HG03139 (cell line): Measurements from ENCODE around the gene RASSF9.

ENCODE experiments used
- ATAC-seq: cut with Tn5 transposase; IDR thresholded peaks from one replicate; pipeline ENCODE4 v1.9.1; 2021; ENCODE audit not compliant: unreplicated experiment

The RASSF9 gene

GRCh38 chr12:85821759-85822158, 14.4 kb downstream of the RASSF9 start:
- no peak for ATAC-seq

- no peak for ATAC-seq
Measured at GRCh38 chr12:85821206-85821605, 15.0 kb downstream of the RASSF9 start.

GRCh38 chr12:85820101-85820500, 16.1 kb downstream of the RASSF9 start:
- no peak for ATAC-seq

- ATAC-seq: no peak
Measured at GRCh38 chr12:85814741-85815140, 21.5 kb downstream of the RASSF9 start.

GRCh38 chr12:85814071-85814470, 22.1 kb downstream of the RASSF9 start:
- ATAC-seq: no peak

GRCh38 chr12:85809500-85809899, 26.7 kb downstream of the RASSF9 start:
- ATAC-seq: no peak

GRCh38 chr12:85807730-85808129, 28.5 kb downstream of the RASSF9 start:
- ATAC-seq: no peak

GRCh38 chr12:85805654-85806053, 30.6 kb downstream of the RASSF9 start:
- no peak for ATAC-seq

- ATAC-seq: no peak
Measured at GRCh38 chr12:85804663-85805062, 31.5 kb downstream of the RASSF9 start.

- ATAC-seq: no peak
Measured at GRCh38 chr12:85803923-85804322, 32.3 kb downstream of the RASSF9 start.

GRCh38 chr12:85803231-85803630, 33.0 kb downstream of the RASSF9 start:
- no peak for ATAC-seq

- no peak for ATAC-seq
Measured at GRCh38 chr12:85798122-85798521, 38.1 kb downstream of the RASSF9 start.

GRCh38 chr12:85796001-85796400, 40.2 kb downstream of the RASSF9 start:
- ATAC-seq: no peak

GRCh38 chr12:85794531-85794930, 41.7 kb downstream of the RASSF9 start:
- ATAC-seq: no peak

GRCh38 chr12:85784096-85784720, 52.0 kb downstream of the RASSF9 start:
- no peak for ATAC-seq

- ATAC-seq: no peak
Measured at GRCh38 chr12:85782711-85783110, 53.5 kb downstream of the RASSF9 start.

- ATAC-seq: no peak
Measured at GRCh38 chr12:85781766-85782165, 54.4 kb downstream of the RASSF9 start.

GRCh38 chr12:85779768-85780167, 56.4 kb downstream of the RASSF9 start:
- ATAC-seq: no peak

- no peak for ATAC-seq
Measured at GRCh38 chr12:85775091-85775490, 61.1 kb downstream of the RASSF9 start.

GRCh38 chr12:85765453-85765869, 70.7 kb downstream of the RASSF9 start:
- no peak for ATAC-seq

GRCh38 chr12:85759623-85760022, 76.6 kb downstream of the RASSF9 start:
- no peak for ATAC-seq

- ATAC-seq: no peak
Measured at GRCh38 chr12:85759091-85759490, 77.1 kb downstream of the RASSF9 start.

GRCh38 chr12:85755760-85756159, 80.4 kb downstream of the RASSF9 start:
- no peak for ATAC-seq
